Measurements from ENCODE around the gene ITGB7. TPM values are rescaled to one million over a fixed set of nuclear protein-coding genes. Genes with fewer than 3 reads are reported as not detected.

Gene ITGB7
- total RNA-seq, 1 experiment from 2014 or later: 0.52 TPM

DNA sequence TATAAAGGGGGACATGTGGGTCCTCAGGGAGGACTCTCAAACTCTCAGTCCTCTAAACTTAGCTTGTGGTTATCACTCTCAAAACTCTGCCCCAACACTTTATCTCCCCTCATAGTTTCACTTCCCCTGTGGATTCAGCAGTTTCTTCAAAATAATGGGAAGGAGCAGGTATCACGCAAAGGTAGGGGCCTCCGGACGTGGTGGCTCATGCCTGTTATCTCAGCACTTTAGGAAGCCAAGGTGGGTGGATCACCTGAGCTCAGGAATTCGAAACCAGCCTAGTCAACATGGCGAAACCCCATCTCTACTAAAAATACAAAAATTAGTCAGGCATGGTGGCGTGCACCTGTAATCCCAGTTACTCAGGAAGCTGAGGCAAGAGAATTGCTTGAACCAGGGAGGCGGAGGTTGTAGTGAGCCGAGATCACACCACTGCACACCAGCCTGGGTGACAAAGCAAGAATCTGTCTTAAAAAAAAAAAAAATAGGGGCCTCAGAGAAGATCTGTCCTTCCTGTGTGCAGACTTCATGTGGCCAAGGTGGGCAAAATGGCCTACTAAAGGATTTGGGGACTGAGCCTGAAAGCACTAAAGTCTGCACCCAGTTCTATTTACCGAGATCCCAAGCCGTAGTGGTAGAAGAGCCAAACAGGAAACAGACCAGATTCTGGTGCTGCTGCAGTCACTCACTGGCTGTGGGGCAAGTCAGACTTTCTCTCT, 6.4 kb downstream of the ITGB7 start:
- H3K27me3 ChIP-seq (ENCODE audit: control insufficient read depth, insufficient read depth, low read length): peaks cover 32% of the 10 kb centered on the region
- H3K4me3 ChIP-seq (ENCODE audit: insufficient read depth, low read depth, low read length): no peak overlapping the region
- no peaks in the 10 kb centered on the region for H3K36me3 ChIP-seq (replicated peaks; ENCODE audit: control insufficient read depth, insufficient read depth, low read length)
- no peak for DNase-seq

DNA sequence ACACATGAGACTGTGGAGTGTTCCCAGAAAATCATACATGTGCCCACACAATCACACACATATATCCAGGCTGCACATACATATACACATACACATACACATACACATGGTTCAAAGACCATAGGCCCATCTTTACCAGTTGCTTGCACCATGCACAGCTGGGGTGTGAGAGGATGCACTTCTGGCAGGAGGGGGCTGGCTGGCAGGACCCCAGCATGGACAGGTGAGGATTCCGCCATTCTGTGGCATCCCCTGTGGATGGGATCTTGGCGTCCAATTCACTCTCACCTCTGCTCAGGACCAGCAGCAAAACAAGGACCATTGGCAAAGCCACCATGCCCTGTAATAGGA, 7.0 kb downstream of the ITGB7 start:
- Histone ChIP-seq H3K4me3 (ENCODE audit: insufficient read depth, low read depth, low read length) (no peak overlapping the region), H3K36me3 (replicated peaks; ENCODE audit: control insufficient read depth, insufficient read depth, low read length) (no peaks in the 10 kb centered on the region), H3K27me3 (ENCODE audit: control insufficient read depth, insufficient read depth, low read length) (peaks cover 35% of the 10 kb centered on the region)
- DNase-seq: no peak

DNA sequence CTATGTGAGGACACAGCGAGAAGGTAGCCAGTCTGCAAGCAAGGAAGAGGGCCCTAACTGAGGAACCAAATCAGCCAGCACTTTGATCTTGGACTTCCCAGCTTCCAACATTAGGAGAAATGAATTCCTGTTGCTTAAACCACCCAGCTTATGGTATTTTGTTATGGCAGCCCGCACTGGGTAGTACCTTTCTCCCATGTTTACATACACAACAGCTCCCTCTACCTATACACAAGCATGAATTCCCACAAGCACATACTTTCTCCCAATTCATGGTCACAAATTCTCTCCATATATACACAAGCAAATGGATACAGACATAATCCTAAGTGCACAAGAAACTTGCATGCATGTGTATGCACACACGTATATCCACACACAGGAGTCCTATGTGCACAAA, 7.4 kb downstream of the ITGB7 start:
- Histone ChIP-seq H3K4me3 (ENCODE audit: insufficient read depth, low read depth, low read length) (no peak overlapping the region), H3K27me3 (ENCODE audit: control insufficient read depth, insufficient read depth, low read length) (peaks cover 37% of the 10 kb centered on the region), H3K36me3 (replicated peaks; ENCODE audit: control insufficient read depth, insufficient read depth, low read length) (no peaks in the 10 kb centered on the region)
- DNase-seq: no peak

GRCh38 chr12:53198486-53199110, 8.5 kb downstream of the ITGB7 start:
- H3K36me3 ChIP-seq (replicated peaks; ENCODE audit: control insufficient read depth, insufficient read depth, low read length): no peaks in the 10 kb centered on the region
- peaks cover 46% of the 10 kb centered on the region for H3K27me3 ChIP-seq (ENCODE audit: control insufficient read depth, insufficient read depth, low read length)
- no peak for DNase-seq

DNA sequence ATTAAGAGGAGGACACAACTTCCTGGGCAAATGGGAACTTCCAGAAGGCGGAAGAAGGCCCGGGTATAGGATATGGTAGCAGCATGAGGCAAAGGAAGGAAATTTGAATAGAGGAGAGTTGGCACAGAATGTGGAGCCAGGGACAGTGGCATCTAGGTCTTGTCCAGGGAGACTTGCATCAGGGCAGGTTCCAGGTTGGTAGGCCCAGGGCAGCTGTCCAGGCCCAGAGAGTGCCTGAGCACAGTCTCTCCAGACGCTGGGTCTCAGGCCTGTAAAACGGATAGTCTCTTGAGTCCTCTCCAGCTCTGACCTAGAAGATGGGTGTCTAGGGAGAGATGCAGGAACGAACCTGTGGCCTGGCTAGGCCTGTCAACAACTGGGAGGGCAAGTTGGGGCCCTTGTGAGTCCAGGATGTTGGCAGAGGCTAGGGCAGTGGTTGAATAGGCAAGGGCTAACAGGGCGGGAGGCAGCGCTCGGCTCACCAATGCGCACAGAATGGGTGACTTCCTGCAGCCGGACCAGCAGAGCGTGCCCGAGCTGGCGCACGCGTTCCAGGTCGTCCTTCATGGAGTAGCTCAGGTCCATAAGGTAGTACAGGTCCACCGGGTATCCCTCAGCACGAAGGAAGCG, 9.9 kb downstream of the ITGB7 start:
- Histone ChIP-seq H3K36me3 (replicated peaks; ENCODE audit: control insufficient read depth, insufficient read depth, low read length) (no peaks in the 10 kb centered on the region), H3K27me3 (ENCODE audit: control insufficient read depth, insufficient read depth, low read length) (peaks cover 54% of the 10 kb centered on the region), H3K4me3 (ENCODE audit: insufficient read depth, low read depth, low read length) (peak overlapping the region; percentile 16; the same call in 1 of the 2 replicates)
- DNase-seq: no peak

More at GRCh38 chr12:53198486-53199110, 8.5 kb downstream of the ITGB7 start:
- H3K4me3 ChIP-seq (ENCODE audit: insufficient read depth, low read depth, low read length): no peak overlapping the region

GRCh38 chr12:53196486-53196885, 10.6 kb downstream of the ITGB7 start:
- H3K27me3 ChIP-seq (ENCODE audit: control insufficient read depth, insufficient read depth, low read length): peaks cover 54% of the 10 kb centered on the region
- no peaks in the 10 kb centered on the region for H3K36me3 ChIP-seq (replicated peaks; ENCODE audit: control insufficient read depth, insufficient read depth, low read length)
- H3K4me3 ChIP-seq (ENCODE audit: insufficient read depth, low read depth, low read length): no peak overlapping the region
- DNase-seq: peak; percentile 55

- H3K4me3 ChIP-seq (ENCODE audit: insufficient read depth, low read depth, low read length): no peak overlapping the region
- peak; percentile 38 for DNase-seq
- H3K36me3 ChIP-seq (replicated peaks; ENCODE audit: control insufficient read depth, insufficient read depth, low read length): no peaks in the 10 kb centered on the region
- H3K27me3 ChIP-seq (ENCODE audit: control insufficient read depth, insufficient read depth, low read length): peaks cover 54% of the 10 kb centered on the region
These were observed 11.3 kb downstream of the ITGB7 start for GRCh38 chr12:53195516-53196420.

- H3K27me3 ChIP-seq (ENCODE audit: control insufficient read depth, insufficient read depth, low read length): peaks cover 52% of the 10 kb centered on the region
- no peak for DNase-seq
- no peak overlapping the region for H3K4me3 ChIP-seq (ENCODE audit: insufficient read depth, low read depth, low read length)
- H3K36me3 ChIP-seq (replicated peaks; ENCODE audit: control insufficient read depth, insufficient read depth, low read length): no peaks in the 10 kb centered on the region
These were observed 12.1 kb downstream of the ITGB7 start for GRCh38 chr12:53194973-53195372.

DNA sequence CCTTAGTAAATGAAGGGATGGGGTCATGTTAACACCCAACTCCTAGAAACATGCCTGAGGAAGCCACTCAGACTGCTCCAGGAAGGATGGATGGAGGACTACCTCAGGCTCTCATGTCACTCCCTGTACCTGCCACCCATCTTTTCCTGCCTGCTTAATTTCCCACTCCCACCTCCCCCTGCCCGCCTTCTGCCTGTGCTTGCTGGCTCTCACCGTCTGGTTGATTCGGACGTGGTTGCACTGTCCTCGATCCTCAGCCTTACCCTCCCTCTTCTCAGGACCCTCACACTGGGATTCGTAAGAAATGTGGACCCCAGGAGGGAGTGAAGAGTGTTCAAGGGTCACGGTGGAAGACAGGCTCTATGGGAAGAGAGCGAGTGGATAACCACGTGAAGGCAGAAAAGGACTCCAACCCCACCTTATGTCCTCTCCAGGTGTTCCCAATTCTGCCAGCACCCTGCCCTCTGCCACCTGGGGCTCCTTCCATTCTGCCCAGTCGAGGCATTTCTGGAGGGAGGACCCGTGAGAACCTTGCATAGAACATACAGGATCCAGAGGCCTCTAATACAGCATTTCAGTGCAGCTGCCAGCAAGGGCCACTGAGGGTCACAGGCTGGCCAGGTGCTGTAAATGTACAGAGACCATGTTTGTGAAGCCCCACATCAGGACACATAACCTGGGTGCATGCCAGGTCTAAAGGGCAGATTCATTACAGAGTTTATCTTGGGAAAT, 12.9 kb downstream of the ITGB7 start:
- peaks cover 50% of the 10 kb centered on the region for H3K27me3 ChIP-seq (ENCODE audit: control insufficient read depth, insufficient read depth, low read length)

GRCh38 chr12:53193040-53193439, 14.0 kb downstream of the ITGB7 start:
- Histone ChIP-seq H3K27me3 (ENCODE audit: control insufficient read depth, insufficient read depth, low read length) (peaks cover 40% of the 10 kb centered on the region), H3K36me3 (replicated peaks; ENCODE audit: control insufficient read depth, insufficient read depth, low read length) (no peaks in the 10 kb centered on the region), H3K4me3 (ENCODE audit: insufficient read depth, low read depth, low read length) (no peak overlapping the region)
- DNase-seq: no peak

More for the DNA sequence above, 12.9 kb downstream of the ITGB7 start:
- no peak overlapping the region for H3K4me3 ChIP-seq (ENCODE audit: insufficient read depth, low read depth, low read length)
- H3K36me3 ChIP-seq (replicated peaks; ENCODE audit: control insufficient read depth, insufficient read depth, low read length): no peaks in the 10 kb centered on the region
- DNase-seq: no peak

- no peak overlapping the region for H3K4me3 ChIP-seq (ENCODE audit: insufficient read depth, low read depth, low read length)
- H3K36me3 ChIP-seq (replicated peaks; ENCODE audit: control insufficient read depth, insufficient read depth, low read length): 0 out of 2 replicates have a peak, but pooled peaks cover 2% of the 10 kb centered on the region
- peaks cover 38% of the 10 kb centered on the region for H3K27me3 ChIP-seq (ENCODE audit: control insufficient read depth, insufficient read depth, low read length)
- no peak for DNase-seq
These were observed 14.5 kb downstream of the ITGB7 start for GRCh38 chr12:53192531-53193021.

GRCh38 chr12:53191885-53192530, 15.0 kb downstream of the ITGB7 start:
- H3K4me3 ChIP-seq (ENCODE audit: insufficient read depth, low read depth, low read length): no peak overlapping the region
- peaks cover 6% of the 10 kb centered on the region for H3K36me3 ChIP-seq (replicated peaks; ENCODE audit: control insufficient read depth, insufficient read depth, low read length)
- no peak for DNase-seq
- peaks cover 32% of the 10 kb centered on the region for H3K27me3 ChIP-seq (ENCODE audit: control insufficient read depth, insufficient read depth, low read length)

DNA sequence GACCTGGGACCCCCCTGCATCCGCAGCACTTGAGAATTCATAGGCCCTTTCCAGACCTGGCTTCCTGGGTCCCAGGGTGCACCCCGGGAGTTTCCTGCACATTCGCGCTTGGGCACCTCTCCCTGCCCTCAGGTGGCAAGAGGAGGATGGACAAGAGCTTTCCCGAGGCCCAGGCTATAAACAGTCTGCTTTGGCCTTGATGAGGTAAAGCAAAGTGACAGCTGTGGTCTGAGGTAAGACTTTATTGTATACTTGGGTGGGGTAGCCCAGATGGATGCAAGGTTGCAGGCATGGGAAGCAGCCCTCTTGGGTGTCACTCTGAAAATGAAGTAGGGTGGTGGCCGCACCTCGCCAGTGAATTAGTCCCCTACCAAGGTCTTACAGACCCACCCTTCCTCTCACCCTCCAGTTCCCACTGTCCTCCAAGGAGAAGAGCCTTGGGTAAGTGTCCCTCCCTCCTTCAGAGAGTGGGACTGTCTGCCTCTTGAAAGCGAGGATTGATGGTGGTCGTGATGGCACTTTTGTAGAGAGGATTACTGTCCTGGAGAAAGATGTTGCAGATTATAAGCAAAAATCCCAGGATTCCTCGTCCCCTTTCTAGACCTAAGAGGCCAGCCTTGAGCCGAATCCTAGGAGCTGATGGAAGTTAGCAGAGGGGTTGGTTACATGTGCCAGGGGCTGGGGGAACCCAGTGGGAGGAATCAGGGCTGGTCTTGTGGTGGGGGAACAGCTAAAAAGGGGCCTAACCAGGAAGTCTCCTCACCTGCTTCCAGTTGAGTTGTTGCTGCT, 15.8 kb downstream of the ITGB7 start:
- DNase-seq: no peak

More for the DNA sequence above, 15.8 kb downstream of the ITGB7 start:
- H3K27me3 ChIP-seq (ENCODE audit: control insufficient read depth, insufficient read depth, low read length): peaks cover 27% of the 10 kb centered on the region
- H3K36me3 ChIP-seq (replicated peaks; ENCODE audit: control insufficient read depth, insufficient read depth, low read length): peaks cover 9% of the 10 kb centered on the region
- H3K4me3 ChIP-seq (ENCODE audit: insufficient read depth, low read depth, low read length): no peak overlapping the region

All from H7 (cell line).